ELR (cell line): ENCODE measurements around the gene TGFB3.
A peak's percentile ranks its signal among the peaks of the same experiment; 100 is the strongest.

ENCODE experiments used
- DNase-seq: peaks from one replicate; pipeline ENCODE4 v3.0.0-alpha.2; 2015; ENCODE audit warnings: low read depth

TGFB3 gene

GRCh38 chr14:75987201-75987970 lies 5.6 kb upstream of the TGFB3 start:
- no peak for DNase-seq

DNA sequence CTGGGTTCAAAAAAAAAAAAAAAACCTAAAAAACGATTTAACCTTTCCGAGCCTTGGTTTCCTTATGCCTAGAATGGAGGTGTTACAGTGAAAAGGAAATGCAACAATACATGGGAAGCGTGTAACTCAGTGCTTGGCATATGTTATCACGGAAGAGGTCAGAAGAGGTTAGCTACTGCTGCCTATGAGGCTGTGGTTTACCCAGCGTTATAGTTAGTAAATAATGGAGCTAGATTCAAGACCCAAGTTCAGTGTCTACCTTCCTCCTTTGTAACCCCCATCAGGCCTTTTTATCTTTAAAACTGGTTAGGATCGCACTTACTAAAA lies 4.6 kb upstream of the TGFB3 start:
- peak; percentile 17 for DNase-seq

- peak; percentile 80 for DNase-seq
Observed at GRCh38 chr14:75985618-75986438, 4.0 kb upstream of the TGFB3 start, which contains the start of gene IFT43. IFT43 (plus strand) TSS chr14:75985763; CDS start chr14:75985787, 24 bp downstream.

- DNase-seq: no peak
Observed at GRCh38 chr14:75984674-75985073, 2.9 kb upstream of the TGFB3 start.

DNA sequence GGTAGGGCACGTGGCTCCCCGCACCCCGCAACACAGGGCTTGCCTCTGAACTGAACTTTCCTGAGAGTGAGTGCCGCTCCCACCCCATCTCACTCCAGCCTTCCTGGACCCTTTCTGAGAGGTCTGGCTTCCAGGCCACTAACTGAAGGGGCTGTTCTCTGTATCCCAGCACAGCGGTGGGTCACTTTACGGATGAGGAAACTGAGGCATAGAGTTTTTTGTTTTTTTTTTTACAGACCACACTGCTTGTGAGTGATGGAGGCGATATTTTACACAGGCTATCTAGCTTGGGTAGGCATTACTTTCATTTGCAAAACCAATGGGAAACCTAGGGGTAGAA lies 1.2 kb upstream of the TGFB3 start:
- DNase-seq: no peak

GRCh38 chr14:75982266-75983018 lies 647 bp upstream of the TGFB3 start:
- DNase-seq: peak; percentile 87

- no peak for DNase-seq
Observed at GRCh38 chr14:75980856-75981255, 939 bp downstream of the TGFB3 start.

DNA sequence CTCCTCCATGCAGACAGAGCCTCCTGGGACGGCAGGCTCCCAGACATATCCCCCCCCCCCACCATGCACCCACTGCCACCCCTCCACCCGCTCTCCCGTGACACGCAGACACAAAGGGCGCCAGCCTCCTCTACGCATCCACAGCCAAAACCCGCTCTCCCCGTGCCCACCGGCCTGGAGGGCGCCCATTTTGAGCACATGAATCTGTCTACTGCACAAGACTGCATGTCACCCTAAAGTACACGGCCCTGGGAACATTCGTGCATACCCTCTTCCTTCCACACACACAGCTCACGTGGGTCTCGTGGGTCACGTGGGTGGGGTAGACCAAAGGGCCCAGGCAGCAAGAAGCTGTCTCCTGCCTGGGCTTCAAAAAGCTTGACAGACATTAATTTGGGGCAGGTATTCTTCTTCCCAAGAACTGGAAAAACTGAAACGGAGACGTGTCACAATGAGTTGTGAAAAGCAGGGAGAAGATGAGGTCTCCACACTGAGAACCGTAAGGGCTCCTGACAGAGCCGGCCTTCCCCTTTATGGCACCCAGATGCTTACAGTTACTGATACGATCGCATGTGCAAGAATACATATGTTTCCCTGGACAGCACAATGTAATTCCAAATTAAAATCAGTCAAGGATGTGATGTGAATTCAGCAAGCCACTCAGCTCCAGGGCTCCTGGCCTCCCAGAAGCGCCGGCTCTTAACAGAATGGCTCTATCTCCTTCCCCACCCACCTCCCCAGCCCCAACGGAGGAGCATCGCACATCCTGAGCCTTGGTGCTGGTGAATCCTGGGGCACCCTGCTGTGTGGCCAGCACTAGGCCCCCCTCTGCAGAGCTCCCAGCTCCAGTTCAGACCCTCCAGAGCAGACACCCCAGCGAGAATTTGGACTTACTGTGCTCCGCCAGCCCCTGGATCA lies 1.9 kb downstream of the TGFB3 start:
- no peak for DNase-seq

- peak; percentile 46 for DNase-seq
Observed at GRCh38 chr14:75979071-75979571, 2.7 kb downstream of the TGFB3 start.

GRCh38 chr14:75978249-75978731 lies 3.5 kb downstream of the TGFB3 start:
- DNase-seq: no peak

GRCh38 chr14:75977582-75977943 lies 4.2 kb downstream of the TGFB3 start:
- no peak for DNase-seq

GRCh38 chr14:75976826-75977581 lies 4.8 kb downstream of the TGFB3 start:
- DNase-seq: no peak

DNA sequence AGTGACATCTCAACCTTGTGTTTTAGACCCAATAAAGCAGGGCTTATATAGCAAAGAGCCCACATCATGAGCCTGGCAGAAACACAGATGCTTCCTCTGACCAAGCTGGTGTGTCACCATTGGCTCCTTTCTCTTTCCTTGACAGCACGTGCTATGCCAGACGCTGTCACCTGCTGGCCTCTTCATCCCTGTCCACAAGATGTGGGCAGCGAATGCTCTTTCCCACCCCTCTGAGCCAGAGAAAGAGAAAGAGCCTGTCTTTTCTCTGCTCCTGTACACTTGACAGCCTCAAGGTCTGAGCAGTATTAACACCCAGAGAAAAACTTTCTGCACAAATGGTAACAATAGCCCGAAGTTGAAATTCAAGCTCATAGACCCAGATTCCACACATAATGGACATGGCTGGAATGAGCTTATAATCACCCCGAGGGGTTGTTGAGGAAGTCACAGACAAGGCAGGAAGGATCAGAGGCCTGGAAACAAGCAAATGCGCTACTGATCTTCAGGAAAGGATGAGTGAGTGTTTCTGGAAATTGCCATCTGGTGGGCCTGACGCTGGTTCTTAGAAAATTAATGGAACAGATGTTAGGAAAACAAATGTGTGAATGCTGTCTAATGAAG lies 8.9 kb downstream of the TGFB3 start:
- DNase-seq: no peak

DNA sequence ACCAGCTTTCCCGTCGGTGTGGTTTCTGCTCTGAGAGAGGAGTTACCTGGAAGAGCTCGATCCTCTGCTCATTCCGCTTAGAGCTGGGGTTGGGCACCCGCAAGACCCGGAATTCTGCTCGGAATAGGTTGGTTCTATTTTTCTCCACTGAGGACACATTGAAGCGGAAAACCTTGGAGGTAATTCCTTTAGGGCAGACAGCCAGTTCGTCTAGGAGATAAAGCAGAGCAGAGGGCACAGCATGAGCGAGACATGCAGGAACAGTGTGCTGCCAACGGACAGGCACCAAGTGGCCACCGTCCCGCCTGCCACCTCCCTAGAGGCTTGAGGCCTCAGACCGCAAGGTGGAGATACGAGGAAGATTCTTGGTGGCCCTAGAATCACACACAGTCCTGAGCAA lies 10.3 kb downstream of the TGFB3 start:
- DNase-seq: no peak

- no peak for DNase-seq
Observed at GRCh38 chr14:75970989-75971388, 10.8 kb downstream of the TGFB3 start.

- no peak for DNase-seq
Observed at GRCh38 chr14:75969891-75970290, 11.9 kb downstream of the TGFB3 start.

DNA sequence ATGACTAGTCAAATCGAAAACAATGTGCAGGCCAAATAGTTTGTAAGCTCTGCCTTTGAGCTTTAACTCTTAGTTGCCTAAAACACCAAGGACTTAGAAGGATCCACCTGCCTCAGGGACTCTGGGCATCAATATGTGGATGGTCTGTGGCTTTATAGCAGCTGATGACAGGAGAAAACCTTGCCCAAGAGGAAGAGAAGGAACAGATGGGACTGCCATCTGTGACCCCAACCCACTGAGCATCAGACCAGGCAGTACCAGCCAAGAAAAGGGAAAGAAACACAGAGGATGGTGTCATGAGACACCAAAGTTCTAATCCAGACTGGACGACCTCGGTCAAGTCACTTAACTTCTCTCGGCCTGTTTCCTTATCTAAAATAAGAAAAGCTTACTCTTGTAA lies 12.7 kb downstream of the TGFB3 start:
- no peak for DNase-seq

GRCh38 chr14:75968456-75968855 lies 13.3 kb downstream of the TGFB3 start:
- DNase-seq: no peak

DNA sequence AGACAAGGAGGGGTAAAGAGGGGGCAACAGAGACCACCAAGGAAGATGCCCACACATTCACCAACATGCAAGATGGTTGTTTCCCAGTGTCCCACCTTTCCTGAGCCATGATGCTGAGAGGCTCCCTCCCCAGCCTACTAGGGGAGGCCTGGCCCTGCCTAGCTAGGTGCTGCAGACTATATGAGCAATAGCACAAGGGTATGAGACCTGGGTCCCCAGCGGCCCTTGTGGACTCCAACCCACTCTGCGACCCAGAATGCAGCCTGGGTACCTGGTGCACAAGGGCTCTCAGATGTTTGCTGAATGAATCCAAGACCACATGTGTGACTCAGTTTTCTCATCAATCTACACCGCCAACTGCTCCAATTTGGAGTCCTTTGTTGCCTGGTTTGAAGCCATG lies 13.9 kb downstream of the TGFB3 start:
- no peak for DNase-seq

- DNase-seq: no peak
Observed at GRCh38 chr14:75961662-75962061, 20.1 kb downstream of the TGFB3 start.
